Spleen (tissue), 7 donors: ENCODE results near the gene ACSF3.

ENCODE experiments used
- CTCF ChIP-seq, 11 experiments: fragments of 200-600 bp in 7 of 11; fragments of 450-650 bp in 4 of 11; sonication (generic) in 4 of 11; IDR thresholded peaks in 8 of 11; conservative IDR thresholded peaks in 3 of 11; 1 replicate in 7 of 11; 2 replicates in 4 of 11; pipeline versions ENCODE4 v1.4.0 to v1.8.0; 2016 to 2021; ENCODE audit warnings: antibody characterized with exemption in 11 of 11, inconsistent platforms in 4 of 11, mild to moderate bottlenecking in 1 of 11
- POLR2A ChIP-seq, 3 donors: fragments of 450-650 bp; IDR thresholded peaks; one replicate each; pipeline ENCODE4 v1.5.1; 2017; ENCODE audit warnings: antibody characterized with exemption in 3 of 3, mild to moderate bottlenecking in 1 of 3
- POLR2AphosphoS5 ChIP-seq, 3 donors: sonication (generic); formaldehyde crosslinking; IDR thresholded peaks; one replicate each; pipeline ENCODE4 v1.5.1; 2017; ENCODE audit warnings: antibody characterized with exemption in 3 of 3
- donor health status: DM: no; HTN: no; CAD: no; lungs with moderate emphysema.
- donor health status: DM: no; HTN: no; CAD: no.
- donor health status: DM: no; HTN: no; CAD: no.

- no peak for TF ChIP-seq CTCF (IDR thresholded peaks at IDR 0.05 in 8 of 11, conservative IDR thresholded peaks at IDR 0.05 in 3 of 11)
- TF ChIP-seq POLR2AphosphoS5 (IDR thresholded peaks at IDR 0.05), result no peak
- no peak for TF ChIP-seq POLR2A (IDR thresholded peaks at IDR 0.05)
Observed at GRCh38 chr16:89183463-89183862, 89.8 kb downstream of the ACSF3 start.
